WERI-Rb-1 (cell line): ENCODE data around the gene SPDYE1.

Experiments used
- DNase-seq: peaks from one replicate; pipeline ENCODE4 v3.0.0-alpha.2; 2020
- H3K27ac ChIP-seq: fragments of 250-450 bp; sonication (Bioruptor Pico); 2 replicates; pipeline ENCODE4 v1.5.1; 2020; ENCODE audit warnings: mild to moderate bottlenecking, moderate library complexity
- H3K27me3 ChIP-seq: fragments of 250-450 bp; sonication (Bioruptor Pico); 2 replicates; pipeline ENCODE4 v1.5.1; 2021; ENCODE audit warnings: mild to moderate bottlenecking, low read depth, moderate library complexity; ENCODE audit not compliant: insufficient read depth, severe bottlenecking
- H3K36me3 ChIP-seq: fragments of 250-450 bp; sonication (Bioruptor Pico); 2 replicates; pipeline ENCODE4 v1.5.1; 2020; ENCODE audit warnings: mild to moderate bottlenecking, moderate library complexity
- H3K4me3 ChIP-seq: 2 replicates; pipeline ENCODE4 v1.5.1; 2011; ENCODE audit warnings: low read depth, mild to moderate bottlenecking, control low read depth, low read length
- H3K9me3 ChIP-seq: fragments of 250-450 bp; sonication (Bioruptor Pico); 2 replicates; pipeline ENCODE4 v1.5.1; 2021; ENCODE audit warnings: mild to moderate bottlenecking, moderate library complexity; ENCODE audit not compliant: severe bottlenecking
- CTCF ChIP-seq: IDR thresholded peaks from 2 replicates; pipeline ENCODE4 v1.5.1; 2011; ENCODE audit warnings: low read depth, mild to moderate bottlenecking, control low read depth, inconsistent platforms, low read length

The SPDYE1 gene

GRCh38 chr7:44057181-44057848 lies 59.6 kb downstream of the SPDYE1 start:
- Histone ChIP-seq H3K27ac (no peak overlapping the region), H3K36me3 (peaks cover 72% of the 10 kb centered on the region)

GRCh38 chr7:44057849-44058758 lies 60.4 kb downstream of the SPDYE1 start:
- DNase-seq: no peak
- H3K36me3 ChIP-seq: peaks cover 74% of the 10 kb centered on the region
- no peak overlapping the region for H3K27ac ChIP-seq
- H3K9me3 ChIP-seq: no peaks in the 10 kb centered on the region
- no peak overlapping the region for H3K4me3 ChIP-seq
- no peaks in the 10 kb centered on the region for H3K27me3 ChIP-seq
- TF ChIP-seq CTCF: no peak

More at GRCh38 chr7:44057181-44057848, 59.6 kb downstream of the SPDYE1 start:
- no peak for DNase-seq
- no peak for TF ChIP-seq CTCF
- Histone ChIP-seq H3K4me3 (no peak overlapping the region), H3K27me3 (no peaks in the 10 kb centered on the region), H3K9me3 (no peaks in the 10 kb centered on the region)

GRCh38 chr7:44058759-44059218 lies 61.1 kb downstream of the SPDYE1 start:
- peaks cover 70% of the 10 kb centered on the region for H3K36me3 ChIP-seq
- no peaks in the 10 kb centered on the region for H3K27me3 ChIP-seq
- no peak for TF ChIP-seq CTCF
- H3K9me3 ChIP-seq: no peaks in the 10 kb centered on the region
- H3K27ac ChIP-seq: no peak overlapping the region
- no peak for DNase-seq
- H3K4me3 ChIP-seq: no peak overlapping the region

GRCh38 chr7:44059219-44060090 lies 61.8 kb downstream of the SPDYE1 start:
- no peak overlapping the region for H3K27ac ChIP-seq
- no peak overlapping the region for H3K4me3 ChIP-seq
- no peak for DNase-seq
- no peaks in the 10 kb centered on the region for H3K9me3 ChIP-seq
- no peaks in the 10 kb centered on the region for H3K27me3 ChIP-seq
- peaks cover 68% of the 10 kb centered on the region for H3K36me3 ChIP-seq
- no peak for TF ChIP-seq CTCF
